Osteocyte (in vitro differentiated cells): ENCODE data around the gene CLHC1. TPM values are rescaled to one million over a fixed set of nuclear protein-coding genes. Genes with fewer than 3 reads are reported as not detected.
"Not testable (repeated sequence)": the region's sequence is repeated elsewhere in the genome, so short reads cannot be mapped to it uniquely, and the experiment has no call there.

ENCODE experiments used
- DNase-seq: peaks from one replicate; pipeline ENCODE4 v3.0.0; 2021; ENCODE audit warnings: mixed read lengths; ENCODE audit not compliant: unreplicated experiment; ENCODE audit errors: extremely low spot score
- H3K27ac Mint-ChIP-seq: one replicate; pipeline ENCODE4 v1.8.0; 2021; ENCODE audit warnings: mild to moderate bottlenecking, mixed read lengths; ENCODE audit not compliant: unreplicated experiment
- H3K27me3 Mint-ChIP-seq: one replicate; pipeline ENCODE4 v1.8.0; 2021; ENCODE audit warnings: mixed read lengths; ENCODE audit not compliant: unreplicated experiment
- H3K36me3 Mint-ChIP-seq: one replicate; pipeline ENCODE4 v1.8.0; 2021; ENCODE audit warnings: mixed read lengths; ENCODE audit not compliant: unreplicated experiment
- H3K4me1 Mint-ChIP-seq: one replicate; pipeline ENCODE4 v1.8.0; 2021; ENCODE audit warnings: mixed read lengths; ENCODE audit not compliant: unreplicated experiment
- H3K4me3 Mint-ChIP-seq: one replicate; pipeline ENCODE4 v1.8.0; 2021; ENCODE audit warnings: mild to moderate bottlenecking, moderate library complexity, mixed read lengths; ENCODE audit not compliant: unreplicated experiment
- H3K9me3 Mint-ChIP-seq: one replicate; pipeline ENCODE4 v1.8.0; 2021; ENCODE audit warnings: mixed read lengths; ENCODE audit not compliant: unreplicated experiment
- total RNA-seq: library from RNA; stranded (reverse); gene quantifications from 2 replicates; pipeline ENCODE4 v1.2.1, GENCODE V29; 2021
- TF ChIP-seq, protein P1 (sequence below): fragments of 200-600 bp; sonication (generic); IDR thresholded peaks from 2 replicates; pipeline ENCODE4 v1.5.0; 2021; ENCODE audit warnings: antibody characterized with exemption, mild to moderate bottlenecking, moderate library complexity

Gene CLHC1
- total RNA-seq, 1 donor from 2014 or later: 23.5 TPM

DNA sequence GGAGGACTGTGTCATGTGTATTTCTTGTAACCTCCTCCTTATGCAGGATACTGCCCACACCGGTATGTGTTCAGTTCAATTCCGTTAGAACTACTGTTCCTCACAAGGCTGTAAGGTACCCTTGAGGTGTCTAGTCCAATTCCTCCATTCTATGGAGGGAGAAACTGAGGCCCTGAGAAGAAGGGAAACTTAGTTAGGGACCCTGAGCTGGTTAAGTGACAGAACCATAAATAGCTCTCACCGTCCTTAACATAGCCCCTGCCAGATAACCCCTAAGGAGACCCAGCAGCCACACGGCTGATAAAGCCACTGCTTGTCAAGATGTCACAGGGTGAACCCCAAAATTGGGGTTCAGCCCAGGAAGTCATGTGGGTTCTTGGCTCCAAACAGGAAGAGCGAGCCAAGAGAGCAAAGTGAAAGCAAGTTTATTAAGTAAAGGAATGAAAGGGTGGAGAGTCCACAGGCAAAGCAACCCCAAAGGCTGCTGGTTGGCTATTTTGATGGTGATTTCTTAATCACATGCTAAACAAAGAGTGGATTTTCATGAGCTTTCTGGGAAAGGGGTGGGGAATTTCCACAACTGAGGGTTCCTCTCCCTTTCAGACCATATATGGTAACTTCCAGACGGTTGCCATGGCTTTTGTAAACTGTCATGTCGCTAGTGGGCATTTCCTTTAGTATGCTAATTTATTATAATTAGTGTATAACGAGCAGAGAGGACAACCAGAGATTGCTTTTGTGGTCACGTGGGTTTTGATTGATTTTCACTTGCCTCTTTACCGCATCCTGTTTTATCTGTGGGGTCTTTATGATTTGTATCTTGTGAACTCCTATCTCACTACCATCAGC, 98.4 kb downstream of the CLHC1 start:
- Mint-ChIP-seq H3K27me3 (no peaks in the 10 kb centered on the region), H3K4me1 (peaks cover 30% of the 10 kb centered on the region), H3K4me3 (no peak overlapping the region), H3K36me3 (no peaks in the 10 kb centered on the region), H3K9me3 (no peaks in the 10 kb centered on the region), H3K27ac (peak overlapping the region; percentile 43)
- no peak for DNase-seq
- TF ChIP-seq, protein P1, sequence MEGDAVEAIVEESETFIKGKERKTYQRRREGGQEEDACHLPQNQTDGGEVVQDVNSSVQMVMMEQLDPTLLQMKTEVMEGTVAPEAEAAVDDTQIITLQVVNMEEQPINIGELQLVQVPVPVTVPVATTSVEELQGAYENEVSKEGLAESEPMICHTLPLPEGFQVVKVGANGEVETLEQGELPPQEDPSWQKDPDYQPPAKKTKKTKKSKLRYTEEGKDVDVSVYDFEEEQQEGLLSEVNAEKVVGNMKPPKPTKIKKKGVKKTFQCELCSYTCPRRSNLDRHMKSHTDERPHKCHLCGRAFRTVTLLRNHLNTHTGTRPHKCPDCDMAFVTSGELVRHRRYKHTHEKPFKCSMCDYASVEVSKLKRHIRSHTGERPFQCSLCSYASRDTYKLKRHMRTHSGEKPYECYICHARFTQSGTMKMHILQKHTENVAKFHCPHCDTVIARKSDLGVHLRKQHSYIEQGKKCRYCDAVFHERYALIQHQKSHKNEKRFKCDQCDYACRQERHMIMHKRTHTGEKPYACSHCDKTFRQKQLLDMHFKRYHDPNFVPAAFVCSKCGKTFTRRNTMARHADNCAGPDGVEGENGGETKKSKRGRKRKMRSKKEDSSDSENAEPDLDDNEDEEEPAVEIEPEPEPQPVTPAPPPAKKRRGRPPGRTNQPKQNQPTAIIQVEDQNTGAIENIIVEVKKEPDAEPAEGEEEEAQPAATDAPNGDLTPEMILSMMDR: no peak

DNA sequence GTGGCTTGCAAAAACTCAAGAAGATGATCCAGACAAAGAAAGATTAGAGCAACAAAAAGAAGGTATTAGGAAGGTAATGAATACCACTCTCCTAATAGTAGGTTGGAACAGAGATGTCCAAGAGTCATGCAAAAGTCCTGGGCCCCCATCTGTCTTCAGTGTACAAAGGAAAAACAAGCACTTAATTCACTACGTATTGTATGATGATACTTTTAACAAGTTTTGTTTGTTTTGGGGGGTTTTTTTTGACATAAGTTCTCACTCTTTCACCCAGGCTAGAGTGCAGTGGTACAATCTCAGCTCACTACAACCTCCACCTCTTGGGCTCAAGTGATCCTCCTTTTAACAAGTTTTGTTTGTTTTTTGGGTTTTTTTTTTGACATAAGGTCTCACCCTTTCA, 101.2 kb downstream of the CLHC1 start:
- no peaks in the 10 kb centered on the region for H3K9me3 Mint-ChIP-seq
- H3K27ac Mint-ChIP-seq: no peak overlapping the region
- TF ChIP-seq, protein P1: no peak
- H3K36me3 Mint-ChIP-seq: no peaks in the 10 kb centered on the region
- no peaks in the 10 kb centered on the region for H3K27me3 Mint-ChIP-seq
- no peak overlapping the region for H3K4me3 Mint-ChIP-seq
- peaks cover 13% of the 10 kb centered on the region for H3K4me1 Mint-ChIP-seq
- no peak for DNase-seq

DNA sequence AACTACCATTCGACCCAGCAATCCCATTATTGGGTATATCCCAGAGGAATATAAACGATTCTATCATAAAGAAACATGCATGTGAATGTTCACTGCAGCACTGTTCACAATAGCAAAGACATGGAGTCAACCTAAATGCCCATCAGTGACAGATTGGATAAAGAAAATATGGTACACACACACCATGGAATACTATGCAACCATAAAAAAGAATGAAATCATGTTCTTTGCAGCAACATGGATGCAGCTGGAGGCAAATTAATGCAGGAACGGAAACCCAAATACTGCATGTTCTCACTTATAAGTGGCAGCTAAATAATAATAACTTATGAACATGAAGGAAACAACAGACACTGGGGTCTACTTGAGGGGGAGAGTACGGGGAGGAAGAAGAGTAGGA, 105.5 kb downstream of the CLHC1 start:
- H3K27me3 Mint-ChIP-seq, H3K36me3 Mint-ChIP-seq, DNase-seq, H3K4me3 Mint-ChIP-seq, H3K27ac Mint-ChIP-seq, H3K9me3 Mint-ChIP-seq: not testable (repeated sequence)
- H3K4me1 Mint-ChIP-seq: peaks cover 14% of the 10 kb centered on the region

Other genes starting within 250 kb of the CLHC1 start
- gene RTN4, start 181.8 kb downstream of the CLHC1 start, total RNA-seq: 532 and 603 TPM in 2 replicates
- 665 and 668 TPM in 2 replicates for gene RPS27A, start 395 bp upstream of the CLHC1 start, total RNA-seq
- 24.6 and 24.7 TPM in 2 replicates for gene MTIF2, start 36.9 kb upstream of the CLHC1 start, total RNA-seq
- 49.2 and 54.9 TPM in 2 replicates for gene CCDC88A, start 187.6 kb upstream of the CLHC1 start, total RNA-seq